H1 (cell line): Measurements from ENCODE around the gene TBPL2. TPM values are rescaled to one million over a fixed set of nuclear protein-coding genes. Genes with fewer than 3 reads are reported as not detected.

ENCODE experiments used
- CTCF ChIA-PET: fragments of 300-600 bp; sonication (Branson Sonifier 250); formaldehyde crosslinking; loops from one replicate; lab custom pipeline; 2021; ENCODE audit not compliant: partially characterized antibody; lab: Charles Lee
- POLR2A ChIA-PET: fragments of 300-600 bp; sonication (Branson Sonifier 250); formaldehyde crosslinking; loops from one replicate; lab custom pipeline; 2021; ENCODE audit warnings: inconsistent platforms; ENCODE audit not compliant: partially characterized antibody; lab: Charles Lee
- DNase-seq, 2 experiments: peaks; one replicate each; pipeline versions ENCODE4 v3.0.0 to v3.0.0-alpha.2; 2010 to 2022; ENCODE audit warnings: low spot score in 2 of 2, low read depth in 1 of 2, mixed read lengths in 1 of 2
- FAIRE-seq: peaks from 2 replicates; lab custom pipeline; 2011; peaks lifted over from hg19 to GRCh38; lab: Jason Lieb, UNC
- H2AFZ ChIP-seq: 2 replicates; pipeline ENCODE4 v1.8.1; 2012; ENCODE audit warnings: low read length, inconsistent platforms
- H2AK5ac ChIP-seq: 2 replicates; pipeline ENCODE4 v1.6.1; 2013; ENCODE audit warnings: low read depth, low read length
- H2BK120ac ChIP-seq: replicated peaks from 2 replicates; pipeline ENCODE3; 2013; ENCODE audit warnings: low read depth, low read length, inconsistent platforms
- H2BK12ac ChIP-seq: 2 replicates; pipeline ENCODE4 v1.6.1; 2013; ENCODE audit warnings: low read depth, low read length
- H2BK15ac ChIP-seq: 2 replicates; pipeline ENCODE4 v1.6.1; 2013; ENCODE audit warnings: low read length
- H2BK20ac ChIP-seq: 2 replicates; pipeline ENCODE4 v1.6.1; 2013; ENCODE audit warnings: low read length
- H2BK5ac ChIP-seq: 2 replicates; pipeline ENCODE4 v1.6.1; 2013; ENCODE audit warnings: low read depth, low read length
- H3K14ac ChIP-seq: 2 replicates; pipeline ENCODE4 v1.6.1; 2013; ENCODE audit warnings: inconsistent platforms; ENCODE audit not compliant: insufficient read length
- H3K18ac ChIP-seq: 2 replicates; pipeline ENCODE4 v1.6.1; 2013; ENCODE audit warnings: low read length; ENCODE audit errors: extremely low read depth
- H3K23ac ChIP-seq: 2 replicates; pipeline ENCODE4 v1.6.1; 2013; ENCODE audit warnings: inconsistent platforms; ENCODE audit not compliant: insufficient read length
- H3K23me2 ChIP-seq: 2 replicates; pipeline ENCODE4 v1.6.1; 2013; ENCODE audit warnings: low read depth, low read length
- H3K27ac ChIP-seq: 2 replicates; pipeline ENCODE4 v1.6.1; 2011; ENCODE audit warnings: low read depth, low read length, inconsistent platforms
- H3K27me3 ChIP-seq, 4 experiments: replicated peaks in 1 of 4; 1 replicate in 1 of 4; 2 replicates in 3 of 4; pipeline versions ENCODE4 v1.6.1 to v1.8.1; 2011 to 2013; ENCODE audit warnings: low read length in 3 of 4, mild to moderate bottlenecking in 3 of 4, inconsistent platforms in 2 of 4, mixed read lengths in 2 of 4, moderate library complexity in 1 of 4; ENCODE audit not compliant: control insufficient read depth in 3 of 4, insufficient read depth in 3 of 4; ENCODE audit errors: extremely low read depth in 1 of 4
- H3K36me3 ChIP-seq, 4 experiments: 2 replicates each; pipeline versions ENCODE4 v1.6.1 to v1.8.1; 2011 to 2013; ENCODE audit warnings: mild to moderate bottlenecking in 4 of 4, low read length in 3 of 4, moderate library complexity in 2 of 4, control low read depth in 1 of 4, inconsistent platforms in 1 of 4; ENCODE audit not compliant: insufficient read depth in 4 of 4, control insufficient read depth in 2 of 4
- H3K4ac ChIP-seq: replicated peaks from 2 replicates; pipeline ENCODE3; 2013; ENCODE audit warnings: low read length, low read depth, mixed read lengths, inconsistent platforms; ENCODE audit not compliant: insufficient read length
- H3K4me1 ChIP-seq, 4 experiments: replicated peaks in 1 of 4; 1 replicate in 1 of 4; 2 replicates in 3 of 4; pipeline versions ENCODE4 v1.6.1 to v1.8.1; 2011 to 2013; ENCODE audit warnings: low read length in 3 of 4, inconsistent platforms in 2 of 4, mixed read lengths in 1 of 4; ENCODE audit not compliant: insufficient read depth in 4 of 4, control insufficient read depth in 3 of 4
- H3K4me2 ChIP-seq, 2 experiments: 2 replicates each; pipeline versions ENCODE4 v1.6.1 to v1.8.1; 2011 to 2013; ENCODE audit warnings: low read depth in 2 of 2, low read length in 2 of 2, control low read depth in 1 of 2, inconsistent platforms in 1 of 2, mild to moderate bottlenecking in 1 of 2; ENCODE audit not compliant: insufficient read depth in 1 of 2
- H3K4me3 ChIP-seq, 4 experiments: fragments of 200-600, 300-600 bp in 1 of 4; sonication (generic), shearing (Covaris generic), sonication (Bioruptor Twin) in 1 of 4; 2 replicates each; pipeline versions ENCODE4 v1.5.1 to v1.8.1; 2011 to 2016; ENCODE audit warnings: low read length in 4 of 4, low read depth in 3 of 4, control low read depth in 2 of 4, inconsistent platforms in 2 of 4, mild to moderate bottlenecking in 2 of 4, mixed read lengths in 1 of 4, moderate library complexity in 1 of 4; ENCODE audit not compliant: insufficient read depth in 2 of 4; ENCODE audit errors: extremely low read depth in 1 of 4
- H3K56ac ChIP-seq: replicated peaks from 2 replicates; pipeline ENCODE3; 2013; ENCODE audit warnings: low read depth, mild to moderate bottlenecking, mixed read lengths, low read length, inconsistent platforms; ENCODE audit not compliant: insufficient read length
- H3K79me1 ChIP-seq: 2 replicates; pipeline ENCODE4 v1.6.1; 2013; ENCODE audit warnings: low read depth, low read length, control low read depth
- H3K79me2 ChIP-seq, 2 experiments: 2 replicates each; pipeline versions ENCODE4 v1.6.1 to v1.8.1; 2012 to 2013; ENCODE audit warnings: low read length in 2 of 2, mild to moderate bottlenecking in 2 of 2, inconsistent platforms in 1 of 2; ENCODE audit not compliant: insufficient read depth in 2 of 2, control insufficient read depth in 1 of 2
- H3K9ac ChIP-seq, 4 experiments: replicated peaks in 1 of 4; 1 replicate in 1 of 4; 2 replicates in 3 of 4; pipeline versions ENCODE4 v1.6.1 to v1.8.1; 2011 to 2013; ENCODE audit warnings: low read depth in 3 of 4, low read length in 3 of 4, control low read depth in 2 of 4, mild to moderate bottlenecking in 2 of 4, moderate library complexity in 2 of 4, inconsistent platforms in 1 of 4; ENCODE audit errors: extremely low read depth in 1 of 4
- H3K9me3 ChIP-seq, 2 experiments: 2 replicates each; pipeline versions ENCODE4 v1.6.1 to v1.8.1; 2012 to 2013; ENCODE audit warnings: mild to moderate bottlenecking in 2 of 2, moderate library complexity in 2 of 2, control low read depth in 1 of 2, inconsistent platforms in 1 of 2, low read depth in 1 of 2, low read length in 1 of 2, mixed read lengths in 1 of 2; ENCODE audit not compliant: insufficient read depth in 2 of 2
- H4K20me1 ChIP-seq, 2 experiments: replicated peaks in 1 of 2; 2 replicates each; pipeline versions ENCODE3 to v1.8.1; 2011 to 2013; ENCODE audit warnings: inconsistent platforms in 2 of 2, low read length in 2 of 2, mild to moderate bottlenecking in 1 of 2; ENCODE audit not compliant: insufficient read depth in 2 of 2, control insufficient read depth in 1 of 2
- H4K5ac ChIP-seq: 2 replicates; pipeline ENCODE4 v1.6.1; 2013; ENCODE audit warnings: low read length, low read depth, mixed read lengths, inconsistent platforms; ENCODE audit not compliant: insufficient read length
- H4K8ac ChIP-seq: 2 replicates; pipeline ENCODE4 v1.8.0; 2013; ENCODE audit warnings: mild to moderate bottlenecking, moderate library complexity, low read length, inconsistent platforms; ENCODE audit not compliant: insufficient read depth; ENCODE audit errors: extremely low read depth
- H4K91ac ChIP-seq: replicated peaks from 2 replicates; pipeline ENCODE3; 2013; ENCODE audit warnings: low read length, mixed read lengths, inconsistent platforms; ENCODE audit not compliant: insufficient read length
- BACH1 ChIP-seq: IDR thresholded peaks from 2 replicates; pipeline ENCODE4 v1.6.1; 2012; ENCODE audit warnings: low read length, improper control_type of control experiment
- CBX8 ChIP-seq: fragments of 300-800, 300-1000 bp; sonication (generic); IDR thresholded peaks from 2 replicates; pipeline ENCODE4 v1.7.1; 2016; ENCODE audit warnings: low read depth, low read length, borderline replicate concordance
- CEBPB ChIP-seq: IDR thresholded peaks from 2 replicates; pipeline ENCODE4 v1.6.1; 2012; ENCODE audit warnings: low read depth, low read length
- CREB1 ChIP-seq: IDR thresholded peaks from 2 replicates; pipeline ENCODE4 v1.6.1; 2012; ENCODE audit warnings: inconsistent platforms
- FOSL1 ChIP-seq: IDR thresholded peaks from 2 replicates; pipeline ENCODE4 v1.6.1; 2011; ENCODE audit warnings: mild to moderate bottlenecking, low read depth, low read length, moderate library complexity; ENCODE audit not compliant: insufficient read depth
- JUND ChIP-seq: IDR thresholded peaks from 2 replicates; pipeline ENCODE4 v1.6.1; 2011; ENCODE audit warnings: mild to moderate bottlenecking, improper control_type of control experiment, low read length
- PHF8 ChIP-seq: fragments of 200-600 bp; sonication (generic); conservative IDR thresholded peaks from 2 replicates; pipeline ENCODE4 v1.7.1; 2012; ENCODE audit warnings: low read depth, mild to moderate bottlenecking, inconsistent platforms, low read length, moderate library complexity
- POLR2AphosphoS5 ChIP-seq: IDR thresholded peaks from 2 replicates; pipeline ENCODE4 v1.6.1; 2011; ENCODE audit warnings: low read depth, low read length
- RXRA ChIP-seq: IDR thresholded peaks from 2 replicates; pipeline ENCODE4 v1.6.1; 2011; ENCODE audit warnings: low read depth, mild to moderate bottlenecking, low read length, moderate library complexity; ENCODE audit not compliant: insufficient read depth
- SIRT6 ChIP-seq: IDR thresholded peaks from one replicate; pipeline ENCODE4 v1.7.1; 2012; ENCODE audit warnings: low read length, inconsistent platforms
- TAF1 ChIP-seq: IDR thresholded peaks from 2 replicates; pipeline ENCODE4 v1.6.1; 2011; ENCODE audit warnings: mild to moderate bottlenecking, low read depth, low read length
- TBP ChIP-seq: IDR thresholded peaks from 2 replicates; pipeline ENCODE4 v1.6.1; 2011; ENCODE audit warnings: low read depth, low read length, improper control_type of control experiment
- TCF12 ChIP-seq: IDR thresholded peaks from 2 replicates; pipeline ENCODE4 v1.6.1; 2011; ENCODE audit warnings: low read depth, mild to moderate bottlenecking, low read length
- TEAD4 ChIP-seq: IDR thresholded peaks from 2 replicates; pipeline ENCODE4 v1.6.1; 2012; ENCODE audit warnings: low read depth, low read length, inconsistent platforms, mixed read lengths
- WGBS, 2 experiments: shearing (Covaris generic) in 1 of 2; methylation state at CpG; one replicate each; pipeline versions ENCODE4 v1.1.6 to v1.1.7; 2013 to 2015; ENCODE audit warnings: low lambda C conversion rate in 2 of 2, mixed read lengths in 2 of 2, inconsistent platforms in 1 of 2, low coverage in 1 of 2, missing lambda C conversion rate in 1 of 2; ENCODE audit not compliant: insufficient replicate concordance in 2 of 2, insufficient coverage in 1 of 2, insufficient read length in 1 of 2; ENCODE audit errors: extremely low coverage in 1 of 2, missing lambda C conversion rate in 1 of 2; 5-methylcytosine and 5-hydroxymethylcytosine counted together
- polyA plus RNA-seq, 7 experiments: library from polyadenylated mRNA; depleted of rRNA in 3 of 7; stranded (reverse) in 5 of 7; unstranded in 2 of 7; fragments of >200 nt in 5 of 7; fragments of 200-250 nt in 2 of 7; gene quantifications; 1 replicate in 5 of 7; 2 replicates in 1 of 7; 4 replicates in 1 of 7; pipeline versions ENCODE4 v1.2.1 to v1.2.3, GENCODE V29; 2011 to 2013; ENCODE audit warnings: missing spikeins in 2 of 7, mixed read lengths in 2 of 7
- total RNA-seq: library from RNA; stranded (reverse); fragmentation: NEBNext Ultra II Directional; extraction: Animal tissue kit (Norgen Biotek cat#: 25700); gene quantifications from 2 replicates; pipeline ENCODE4 v1.2.1, GENCODE V29; 2021

The TBPL2 gene
- total and polyA plus RNA-seq, 2 of the 8 experiments (the other 6 are each of a cell fraction or from before 2014, with no cell fraction given) = 0.03 TPM; not detected in 1

DNA sequence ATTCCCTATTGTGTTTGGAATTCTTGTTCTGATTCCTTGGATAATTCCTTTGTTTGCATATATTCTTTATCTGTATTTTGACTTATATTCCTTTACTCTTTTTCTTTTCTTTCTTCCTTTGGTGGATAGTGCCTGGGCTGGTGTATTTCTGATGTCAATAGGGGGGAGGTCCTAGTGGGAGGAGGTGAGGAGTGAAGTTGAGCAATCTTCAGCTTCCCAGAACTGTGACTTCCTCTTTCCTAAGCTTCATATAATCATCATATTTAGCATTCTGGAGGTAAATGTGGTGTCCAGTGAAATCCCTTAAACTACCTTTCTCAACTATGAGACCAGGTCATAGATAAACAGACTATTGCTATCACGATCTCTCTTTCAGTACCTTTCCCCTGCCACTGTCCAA lies 29.6 kb upstream of the TBPL2 start:
- no peak overlapping the region for H3K9ac ChIP-seq
- TF ChIP-seq TEAD4 = no peak
- no peak for TF ChIP-seq TAF1
- TF ChIP-seq TBP = no peak
- TF ChIP-seq BACH1 = no peak
- no peak for TF ChIP-seq CREB1
- no peak for TF ChIP-seq JUND
- TF ChIP-seq CEBPB = no peak
- TF ChIP-seq FOSL1 = no peak
- no peak for TF ChIP-seq RXRA
- TF ChIP-seq POLR2AphosphoS5 = no peak
- no peak for TF ChIP-seq SIRT6
- TF ChIP-seq TCF12 = no peak
- TF ChIP-seq PHF8 = no peak
- no peak for TF ChIP-seq CBX8
- no peaks in the 10 kb centered on the region for H3K9me3 ChIP-seq
- no peak overlapping the region for H4K91ac ChIP-seq
- no peaks in the 10 kb centered on the region for H3K79me2 ChIP-seq
- no peak overlapping the region for H2BK5ac ChIP-seq
- no peak overlapping the region for H3K4me3 ChIP-seq
- peak overlapping the region; percentile 59; the same call in 1 of the 2 replicates for H2AFZ ChIP-seq
- no peaks in the 10 kb centered on the region for H4K20me1 ChIP-seq
- DNase-seq = no peak
- no peak overlapping the region for H3K4me2 ChIP-seq
- ChIA-PET POLR2A (no interaction called here), CTCF (no interaction called here)
- no peaks in the 10 kb centered on the region for H3K79me1 ChIP-seq
- H3K14ac ChIP-seq = no peak overlapping the region
- H4K8ac ChIP-seq = no peak overlapping the region
- H3K23me2 ChIP-seq = no peaks in the 10 kb centered on the region
- WGBS, 2 experiments = 95% methylated on average over 1 of the region's 1 CpG; no CpG with 5 or more reads in 1 of the 2 experiments
- H3K4ac ChIP-seq = no peak overlapping the region
- no peak overlapping the region for H2BK12ac ChIP-seq
- no peak overlapping the region for H2BK120ac ChIP-seq
- no peak overlapping the region for H3K56ac ChIP-seq
- no peak overlapping the region for H4K5ac ChIP-seq
- H2BK20ac ChIP-seq = no peak overlapping the region
- no peak overlapping the region for H3K23ac ChIP-seq
- no peak overlapping the region for H2BK15ac ChIP-seq
- H3K36me3 ChIP-seq = no peaks in the 10 kb centered on the region
- H3K27ac ChIP-seq = no peak overlapping the region
- FAIRE-seq = no peak
- H2AK5ac ChIP-seq = no peak overlapping the region
- no peak overlapping the region for H3K18ac ChIP-seq
- H3K27me3 ChIP-seq = no peaks in the 10 kb centered on the region
- H3K4me1 ChIP-seq = no peaks in the 10 kb centered on the region
